Activated T-helper 9 cell treated with anti-CD3 and anti-CD28 coated beads, Interleukin-2, amount 50 U/mL, for 16 hours (primary cell): ENCODE results near the gene CLEC2B.

Source experiments
- DNase-seq: peaks from one replicate; pipeline ENCODE4 v3.0.0-alpha.2; 2020; ENCODE audit warnings: low read depth

Gene CLEC2B

DNA sequence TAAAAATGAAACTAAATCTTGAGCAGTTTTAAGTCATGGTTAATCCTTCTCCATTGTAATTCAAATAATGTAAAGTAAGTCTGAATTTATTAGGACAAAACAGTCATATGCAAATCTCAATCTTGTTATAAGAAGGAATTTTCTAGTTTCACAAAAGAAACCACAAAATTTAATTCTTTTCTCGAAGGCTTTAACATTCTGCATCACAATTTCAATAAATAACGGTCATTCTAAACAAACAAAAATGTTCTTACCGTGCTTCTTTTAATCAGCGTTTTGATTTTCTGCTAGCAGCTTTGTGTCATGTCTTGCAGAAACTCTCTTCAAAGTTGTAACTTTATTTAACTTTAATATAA, 225 bp downstream of the CLEC2B start:
- no peak for DNase-seq

GRCh38 chr12:9868311-9868801, 798 bp downstream of the CLEC2B start:
- DNase-seq, result no peak

- no peak for DNase-seq
Measured at GRCh38 chr12:9867531-9867930, 1.6 kb downstream of the CLEC2B start.

DNA sequence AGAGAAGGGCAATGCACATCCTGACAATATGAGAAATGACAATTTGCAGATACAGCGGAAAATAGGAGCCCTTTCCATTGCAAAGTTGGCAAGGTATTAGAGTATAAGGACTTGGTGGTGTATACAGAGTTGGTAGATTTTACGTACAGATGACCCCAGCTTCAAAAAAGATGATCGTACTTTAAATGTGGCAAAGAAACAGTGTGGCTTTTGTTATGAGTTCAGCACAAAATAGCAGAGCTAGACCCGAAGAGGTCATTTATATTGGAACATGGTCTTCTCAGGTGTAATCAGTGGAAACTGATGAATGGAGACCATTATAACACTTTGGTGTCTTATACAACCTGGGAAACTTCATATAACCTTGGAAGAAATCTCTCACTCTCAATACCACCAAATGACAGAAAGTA, 2.3 kb downstream of the CLEC2B start:
- no peak for DNase-seq

DNA sequence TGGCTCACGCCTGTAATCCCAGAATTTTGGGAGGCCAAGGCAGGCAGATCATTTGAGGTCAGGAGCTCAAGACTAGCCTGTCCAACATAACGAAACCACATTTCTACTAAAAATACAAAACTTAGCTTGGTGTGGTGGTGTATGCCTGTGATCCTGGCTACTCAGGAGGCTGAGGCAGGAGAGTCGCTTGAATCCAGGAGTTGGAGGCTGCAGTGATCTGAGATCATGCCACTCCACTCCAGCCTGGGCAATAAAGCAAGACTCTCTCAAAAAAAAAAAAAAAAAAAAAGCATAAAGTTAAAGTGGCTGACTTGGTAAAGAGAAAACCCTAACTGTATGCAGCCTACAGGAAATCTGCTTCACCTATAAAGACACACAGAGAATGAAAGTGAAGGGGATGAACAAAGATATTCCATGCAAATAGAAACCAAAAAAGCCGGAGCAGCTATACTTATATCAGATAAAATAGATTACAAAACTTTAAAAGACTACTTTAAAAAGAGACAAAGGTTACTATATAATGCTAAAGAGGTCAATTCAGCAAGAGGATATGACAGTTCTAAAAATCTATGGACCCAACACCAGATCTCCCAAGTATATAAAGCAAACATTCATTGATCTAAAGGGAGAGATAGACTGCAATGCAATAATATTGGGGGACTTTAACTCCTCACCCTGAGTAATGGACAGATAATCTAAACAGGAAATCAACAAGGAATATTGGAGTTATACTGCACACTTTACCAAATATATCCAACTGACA, 4.1 kb downstream of the CLEC2B start:
- no peak for DNase-seq

GRCh38 chr12:9858135-9858534, 11.0 kb downstream of the CLEC2B start:
- no peak for DNase-seq

GRCh38 chr12:9856894-9857293, 12.3 kb downstream of the CLEC2B start:
- DNase-seq, result no peak

GRCh38 chr12:9856151-9856550, 13.0 kb downstream of the CLEC2B start:
- no peak for DNase-seq

- no peak for DNase-seq
Measured at GRCh38 chr12:9851927-9852326, 17.2 kb downstream of the CLEC2B start.

DNA sequence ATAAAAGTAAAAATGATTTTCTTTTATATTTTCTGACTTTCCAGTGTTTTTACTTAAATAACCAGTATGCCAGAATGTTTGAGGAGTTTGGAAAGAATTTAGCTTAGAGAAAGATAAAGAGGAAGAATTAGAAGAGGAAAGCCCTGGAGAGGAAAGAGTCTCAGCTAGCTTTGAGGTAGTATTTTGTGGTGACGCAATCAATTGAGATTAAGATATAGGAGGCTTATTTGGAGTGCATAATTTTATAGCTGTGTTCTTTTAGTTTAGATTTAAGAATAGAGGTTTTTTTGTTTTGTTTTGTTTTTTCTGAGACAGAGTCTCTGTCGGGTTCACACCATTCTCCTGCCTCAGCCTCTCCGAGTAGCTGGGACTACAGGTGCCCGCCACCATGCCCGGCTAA, 18.1 kb downstream of the CLEC2B start:
- no peak for DNase-seq

DNA sequence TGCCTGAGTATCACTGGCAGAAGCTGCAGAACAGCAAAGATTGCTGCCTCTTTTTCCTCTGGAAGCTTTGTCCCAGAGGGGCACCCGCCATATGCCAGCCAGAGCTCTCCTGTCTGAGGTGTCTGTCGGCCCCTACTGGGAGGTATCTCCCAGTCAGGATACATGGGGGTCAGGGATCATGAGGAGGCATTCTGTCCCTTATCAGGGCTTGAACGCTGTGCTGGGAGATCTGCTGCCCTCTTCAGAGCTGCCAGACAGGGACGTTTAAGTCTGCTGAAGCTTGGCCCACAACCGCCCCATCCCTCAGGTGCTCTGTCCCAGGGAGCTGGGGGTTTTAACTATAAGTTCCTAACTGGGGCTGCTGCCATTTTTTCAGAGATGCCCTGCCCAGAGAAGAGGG, 20.3 kb downstream of the CLEC2B start:
- no peak for DNase-seq

- DNase-seq, result no peak
Measured at GRCh38 chr12:9843407-9843806, 25.7 kb downstream of the CLEC2B start.

DNA sequence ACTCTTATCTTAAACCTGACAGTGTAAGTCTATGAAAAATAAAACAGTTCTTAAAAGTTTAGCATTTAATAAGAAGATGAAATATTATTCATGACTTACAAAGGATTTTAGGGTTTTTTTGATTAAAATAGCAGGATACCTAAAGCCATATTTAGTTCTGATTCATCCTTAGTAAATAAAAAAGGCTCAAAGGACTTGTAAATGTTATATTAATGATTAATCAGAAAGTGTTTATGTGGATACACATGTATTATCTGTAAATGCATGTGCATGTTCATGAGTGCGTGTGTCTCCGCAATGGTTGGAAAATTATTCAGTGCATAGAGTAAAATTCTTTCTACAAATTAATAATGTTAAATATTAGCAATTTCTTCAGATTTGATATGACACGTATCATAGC, 37.4 kb downstream of the CLEC2B start:
- DNase-seq, result no peak

DNA sequence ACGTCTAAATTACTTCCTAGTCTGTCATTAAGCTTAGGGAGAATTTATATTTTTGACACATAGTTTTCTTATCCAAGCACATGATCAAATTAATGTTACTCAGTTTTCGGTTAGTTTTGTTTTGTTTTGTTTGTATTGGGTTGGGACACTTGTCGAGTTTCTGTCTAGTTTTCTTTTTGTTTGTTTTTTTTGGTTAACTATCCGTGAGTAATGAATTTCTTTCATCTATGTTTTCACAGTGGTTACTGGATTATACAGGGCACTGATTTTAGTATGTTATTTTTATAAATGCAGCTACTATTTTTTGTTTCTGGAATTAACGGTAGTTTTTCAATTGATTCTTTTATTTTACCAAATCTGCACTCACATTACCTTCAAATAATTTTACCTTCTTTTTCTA, 39.2 kb downstream of the CLEC2B start:
- DNase-seq, result no peak

DNA sequence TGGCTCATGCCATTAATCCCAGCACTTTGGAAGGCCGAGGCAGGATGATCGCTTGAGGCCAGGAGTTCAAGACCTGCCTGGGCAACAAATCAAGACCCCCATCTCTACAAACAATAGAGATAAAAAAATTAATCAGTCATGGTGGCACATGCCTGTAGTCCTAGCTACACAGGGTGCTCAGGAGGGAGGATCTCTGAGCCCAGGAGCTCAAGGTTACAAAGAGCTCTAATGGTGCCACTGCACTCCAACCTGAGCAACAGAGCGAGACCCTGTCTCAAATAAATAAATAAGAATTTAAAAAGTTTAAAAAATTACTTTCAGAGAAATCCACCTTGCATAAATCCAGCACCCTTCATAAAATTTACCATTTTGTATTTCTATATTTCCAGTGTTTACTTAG, 39.7 kb downstream of the CLEC2B start:
- DNase-seq, result no peak

GRCh38 chr12:9827209-9827888, 41.8 kb downstream of the CLEC2B start, which contains the start of gene KLRF1:
TSS of gene KLRF1 (plus strand) at chr12:9827481. CDS start at chr12:9827545, 64 bp downstream.
- no peak for DNase-seq

- no peak for DNase-seq
Measured at GRCh38 chr12:9820281-9820930, 48.7 kb downstream of the CLEC2B start.

DNA sequence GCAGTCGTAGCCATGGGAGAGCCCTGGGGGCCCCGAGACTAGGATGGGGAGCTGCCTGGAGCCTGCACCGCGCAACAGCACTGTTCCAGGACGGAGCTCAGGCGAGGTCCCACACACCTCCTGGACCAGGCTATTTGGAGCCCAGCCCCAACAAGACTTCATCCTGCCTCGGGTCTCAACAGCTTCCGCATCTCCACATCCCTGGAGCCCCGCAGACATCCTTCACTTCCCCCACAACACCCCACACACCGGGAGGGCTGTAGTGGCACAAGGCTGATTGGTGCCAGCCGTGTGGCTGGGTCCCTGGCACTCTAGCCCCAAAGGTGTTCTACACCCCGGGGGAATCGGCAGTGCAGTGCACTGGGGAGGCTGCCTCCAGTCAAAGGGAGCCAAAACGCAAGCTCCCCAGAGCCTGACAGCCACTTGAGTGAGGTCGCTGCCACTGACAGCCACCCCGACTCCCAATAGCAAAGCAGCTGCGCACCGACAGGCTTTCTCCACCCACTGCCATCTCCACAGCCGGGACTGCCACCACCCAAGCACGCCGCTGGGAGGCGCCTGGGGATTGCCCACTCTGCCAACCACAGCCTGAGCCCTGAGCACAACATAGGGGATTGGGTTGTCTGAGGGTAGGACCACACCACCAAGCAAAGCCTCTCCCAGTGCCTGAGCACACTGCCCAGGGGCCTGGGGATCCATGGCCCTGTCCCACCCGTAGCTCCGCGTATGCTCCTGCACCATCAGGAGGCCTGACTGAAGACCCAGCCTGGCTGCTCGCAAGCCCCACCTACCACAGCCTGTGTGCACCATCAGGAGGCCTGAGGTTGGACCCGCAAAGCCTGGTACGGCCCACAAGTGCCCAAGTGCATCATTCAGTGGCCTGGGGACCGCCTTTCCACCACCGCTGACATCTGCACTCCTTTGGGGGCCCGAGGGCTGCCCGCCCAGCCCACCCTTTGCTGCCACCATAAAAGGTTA, 55.0 kb downstream of the CLEC2B start:
- DNase-seq, result peak; percentile 81

- DNase-seq, result no peak
Measured at GRCh38 chr12:9811621-9812020, 57.5 kb downstream of the CLEC2B start.

- no peak for DNase-seq
Measured at GRCh38 chr12:9810671-9811070, 58.5 kb downstream of the CLEC2B start.

GRCh38 chr12:9809866-9810265, 59.3 kb downstream of the CLEC2B start:
- no peak for DNase-seq

- DNase-seq, result no peak
Measured at GRCh38 chr12:9809338-9809737, 59.8 kb downstream of the CLEC2B start.
